Stimulated activated naive CD4-positive, alpha-beta T cell (primary cell): ENCODE data around the gene QSOX2.
A peak's percentile ranks its signal among the peaks of the same experiment; 100 is the strongest.
"Not testable (repeated sequence)": the region's sequence is repeated elsewhere in the genome, so short reads cannot be mapped to it uniquely, and the experiment has no call there.

Source experiments
- DNase-seq, 6 experiments: peaks; one replicate each; lab custom pipeline; 2025; lab: John Stamatoyannopoulos, UW

Gene QSOX2

GRCh38 chr9:136236471-136237410 lies 8.9 kb downstream of the QSOX2 start:
- not testable (repeated sequence) for DNase-seq

- DNase-seq = no peak
These were observed 9.7 kb downstream of the QSOX2 start for GRCh38 chr9:136235709-136236455.

- DNase-seq = no peak
These were observed 10.4 kb downstream of the QSOX2 start for GRCh38 chr9:136235171-136235570.

- no peak for DNase-seq
These were observed 11.0 kb downstream of the QSOX2 start for GRCh38 chr9:136234597-136234996.

GRCh38 chr9:136233868-136234267 lies 11.7 kb downstream of the QSOX2 start:
- DNase-seq = no peak

GRCh38 chr9:136233411-136233810 lies 12.2 kb downstream of the QSOX2 start:
- no peak for DNase-seq

DNA sequence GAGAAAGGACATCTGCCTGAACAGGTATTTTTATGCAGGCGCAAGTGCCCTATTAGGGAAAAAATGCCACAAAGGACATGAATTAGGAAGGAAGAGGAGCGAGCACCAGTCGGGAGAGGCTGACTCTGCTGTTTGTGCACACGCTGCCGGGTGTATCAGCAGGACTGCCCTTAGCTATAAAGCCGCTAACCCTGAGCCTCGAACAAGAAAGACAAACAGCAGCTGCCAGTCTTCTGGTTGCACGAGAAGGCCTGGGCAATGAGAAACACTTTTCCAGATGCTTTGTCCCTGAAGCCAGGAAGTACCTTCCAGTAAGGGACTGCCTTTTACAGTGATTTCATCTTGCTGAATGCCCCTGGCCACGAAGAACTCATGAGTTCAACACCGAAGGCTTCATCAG lies 12.6 kb downstream of the QSOX2 start:
- no peak for DNase-seq

DNA sequence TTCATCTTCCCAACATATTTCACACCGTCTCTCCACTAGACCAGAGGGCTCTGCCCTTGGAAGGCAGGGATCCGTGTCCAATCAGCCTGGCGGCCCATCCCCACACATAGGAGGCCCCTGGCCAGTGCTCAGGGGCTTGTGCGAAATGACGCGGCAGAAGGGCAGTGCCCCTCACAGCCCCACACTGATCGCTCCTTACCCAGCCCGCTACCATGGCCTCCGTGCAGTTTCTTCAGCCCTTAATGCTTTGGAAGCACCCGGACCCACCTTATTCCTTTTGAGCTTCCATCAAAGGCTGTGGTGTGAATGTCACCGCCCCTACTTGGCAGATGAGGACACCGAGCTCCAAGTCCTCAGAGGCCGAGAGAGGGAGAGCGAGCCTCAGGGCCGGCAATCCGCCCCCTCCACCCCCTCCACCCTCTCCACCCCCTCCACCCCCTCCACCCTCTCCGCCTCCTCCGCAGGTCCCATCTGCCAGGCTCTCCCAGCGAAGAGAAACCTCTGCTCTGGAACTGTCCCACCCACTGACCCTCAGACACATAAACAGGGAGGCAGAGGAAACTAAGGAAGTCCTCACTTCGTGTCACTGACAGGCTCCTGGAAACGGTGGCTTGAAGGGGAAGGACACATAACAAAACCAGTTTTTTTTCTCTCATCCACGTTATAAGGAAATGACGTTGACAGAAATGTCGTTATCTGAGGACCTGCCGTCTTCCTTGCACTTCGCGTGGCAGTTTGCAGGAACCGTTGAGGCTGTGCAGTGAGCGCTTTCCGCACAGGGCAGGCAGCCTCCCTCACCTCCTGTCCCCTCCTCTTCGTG lies 13.9 kb downstream of the QSOX2 start:
- DNase-seq = peak in 4 of 6 experiments; percentile 12 to 61 (median 47)

DNA sequence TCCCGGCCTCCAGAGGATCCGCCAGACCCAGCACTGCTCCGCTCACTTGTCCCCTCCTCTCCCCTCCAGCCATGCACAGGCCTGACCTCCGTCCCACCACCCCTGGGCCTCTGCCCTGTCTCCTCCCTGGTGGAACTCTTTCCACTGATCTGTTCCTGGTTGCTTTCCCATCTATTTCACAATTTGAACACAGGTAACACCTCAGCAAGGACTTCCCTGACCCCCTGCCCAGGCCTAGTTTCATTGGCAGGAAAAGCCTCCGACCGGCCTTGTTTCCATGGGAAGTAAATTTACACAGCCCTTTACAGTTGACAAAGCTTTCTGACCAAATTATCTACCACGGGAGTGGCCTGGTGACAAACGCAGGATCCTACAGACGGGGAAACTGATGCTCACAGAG lies 14.8 kb downstream of the QSOX2 start:
- DNase-seq = no peak

DNA sequence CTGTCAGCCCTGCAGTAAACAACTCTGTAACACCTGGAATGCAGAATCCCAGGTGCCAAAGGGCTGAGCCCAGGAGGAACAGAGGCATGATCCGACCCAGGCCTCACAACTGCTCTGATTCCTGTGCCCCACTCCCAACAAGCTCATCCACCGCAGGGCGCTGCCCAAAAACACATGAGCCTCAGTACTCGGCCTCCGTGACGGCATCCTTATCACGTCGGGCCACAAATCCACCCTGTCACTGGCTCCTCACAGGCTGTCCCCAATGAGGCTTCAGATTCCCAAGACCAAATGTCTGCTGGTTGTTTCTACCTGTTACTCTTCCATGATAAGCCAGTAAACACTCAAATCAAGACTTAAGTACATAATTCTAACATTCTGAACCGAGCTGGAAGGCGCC lies 15.2 kb downstream of the QSOX2 start:
- DNase-seq = no peak

DNA sequence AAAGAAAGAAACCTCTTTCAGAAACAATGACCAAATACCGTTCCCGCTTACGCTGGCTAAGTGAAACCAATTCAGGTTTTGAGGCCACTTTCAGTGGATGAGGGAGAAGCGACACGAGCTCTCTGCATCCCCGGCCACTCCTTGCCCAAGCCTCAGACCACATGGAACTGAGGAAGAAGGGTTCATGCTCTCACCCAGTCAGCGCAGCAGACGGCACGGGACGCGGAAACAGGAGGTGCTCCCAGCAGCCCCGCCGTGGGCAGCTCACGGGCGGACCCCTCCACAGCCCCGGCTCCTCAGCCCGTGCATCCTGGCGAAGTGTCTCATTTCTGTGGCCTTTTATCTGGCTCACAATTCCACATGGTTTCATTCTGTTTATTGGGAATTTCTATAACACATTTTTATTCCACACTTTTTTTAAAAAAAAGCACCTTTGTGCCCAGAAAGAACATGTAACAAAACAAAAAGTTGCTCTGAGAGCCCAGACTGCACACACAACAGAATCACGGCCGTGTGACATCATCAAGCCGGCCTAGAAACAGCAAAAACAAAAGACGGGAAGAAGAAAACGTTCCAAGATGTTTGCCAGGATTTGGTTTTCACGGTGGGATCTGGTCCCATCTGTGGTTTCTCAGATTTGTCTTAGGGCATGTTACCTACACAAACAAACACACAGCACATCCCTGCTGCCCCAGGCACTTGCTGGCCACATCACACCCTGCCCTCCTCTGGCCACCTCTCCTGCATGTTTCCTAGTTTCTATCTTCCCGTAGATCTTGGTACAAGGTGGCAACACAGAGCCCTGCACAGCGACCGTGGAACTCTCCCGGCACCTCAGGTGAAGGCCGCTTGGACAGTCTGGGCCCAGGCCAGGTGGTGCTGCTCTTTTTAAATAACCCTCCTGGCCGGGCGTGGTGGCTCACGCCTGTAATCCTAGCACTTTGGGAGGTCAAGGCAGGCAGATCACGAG lies 16.2 kb downstream of the QSOX2 start:
- no peak for DNase-seq

DNA sequence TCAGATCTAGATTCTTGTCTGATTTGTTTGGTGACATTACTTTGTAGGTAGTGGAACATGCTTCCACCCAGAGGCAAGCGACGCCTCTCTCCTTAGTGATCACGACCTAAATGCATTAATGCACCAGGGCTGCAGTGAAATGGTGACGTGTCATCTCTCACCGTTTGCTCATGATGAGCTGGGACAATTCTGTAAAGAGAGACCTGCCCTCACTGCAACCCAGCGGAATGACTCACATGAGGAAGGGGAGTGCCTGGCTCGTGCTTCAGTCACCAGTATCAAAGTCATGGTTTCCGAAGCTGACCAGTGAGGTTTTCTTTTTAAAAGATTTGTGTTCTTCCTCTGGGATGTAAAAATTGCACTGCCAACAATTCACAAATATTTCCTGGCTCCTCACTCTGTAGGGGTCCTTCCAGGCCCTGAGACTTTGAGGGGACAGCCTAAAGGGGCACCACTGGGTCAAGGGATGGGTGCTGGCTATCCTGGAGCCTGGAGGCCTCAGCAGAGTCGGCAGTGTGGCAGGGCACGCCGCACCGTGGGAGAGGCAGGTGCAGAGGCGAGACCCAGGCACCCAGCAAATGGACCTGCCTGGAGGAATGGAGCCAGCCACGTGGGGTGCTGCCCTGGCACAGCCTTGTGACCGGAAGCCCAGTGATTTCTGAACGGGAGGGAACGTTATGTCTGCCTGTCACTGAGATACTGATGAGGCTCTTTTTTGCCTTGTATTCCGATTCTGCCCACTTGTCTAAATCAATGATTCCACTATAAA lies 17.3 kb downstream of the QSOX2 start:
- no peak for DNase-seq

- DNase-seq = no peak
These were observed 18.8 kb downstream of the QSOX2 start for GRCh38 chr9:136226680-136227407.

DNA sequence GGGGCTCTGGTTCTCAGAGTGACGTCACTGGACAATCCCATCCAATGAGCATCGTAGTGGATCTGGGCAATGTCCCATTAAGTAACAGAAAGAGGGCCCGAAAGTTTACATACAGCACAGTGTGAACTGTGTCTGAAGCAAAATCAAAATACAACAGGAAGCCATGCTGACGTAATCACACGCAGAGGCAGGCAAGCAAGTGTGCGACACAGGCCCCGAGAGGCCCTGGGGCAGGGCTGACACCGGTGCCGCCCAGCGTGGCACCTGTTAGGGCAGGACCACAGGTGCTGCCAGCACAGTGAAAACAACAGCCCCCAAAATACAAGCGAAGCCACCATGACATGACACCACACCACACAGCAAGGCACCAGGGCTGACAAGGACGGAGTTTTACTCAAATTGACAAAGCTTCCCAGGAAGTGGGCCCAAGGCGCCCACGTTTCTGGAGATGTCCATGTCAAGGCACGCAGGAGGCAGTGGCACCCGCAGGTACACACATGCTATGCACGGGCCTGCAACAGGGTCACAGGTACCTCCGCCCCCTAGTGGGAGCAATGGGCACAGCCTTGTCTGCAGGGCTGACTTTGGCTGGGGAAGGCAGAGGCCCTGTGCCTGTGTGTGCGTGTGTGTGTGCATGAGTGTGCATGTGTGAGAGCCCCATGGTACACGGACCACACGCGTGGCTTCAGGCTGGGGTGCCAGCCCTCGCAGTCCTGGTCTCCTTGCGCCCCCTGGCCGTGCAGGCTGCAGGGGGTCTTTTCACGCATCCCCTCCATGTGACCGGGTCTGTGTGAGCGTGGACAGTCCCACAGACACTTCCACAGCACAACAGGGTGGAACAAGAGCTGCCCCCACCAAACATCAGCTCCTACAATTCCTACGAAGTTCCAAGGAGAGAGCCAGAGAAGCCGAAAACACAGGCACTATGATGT lies 19.6 kb downstream of the QSOX2 start:
- DNase-seq = peak; percentile 17 to 54 (median 42)

- no peak for DNase-seq
These were observed 20.3 kb downstream of the QSOX2 start for GRCh38 chr9:136225366-136225747.

DNA sequence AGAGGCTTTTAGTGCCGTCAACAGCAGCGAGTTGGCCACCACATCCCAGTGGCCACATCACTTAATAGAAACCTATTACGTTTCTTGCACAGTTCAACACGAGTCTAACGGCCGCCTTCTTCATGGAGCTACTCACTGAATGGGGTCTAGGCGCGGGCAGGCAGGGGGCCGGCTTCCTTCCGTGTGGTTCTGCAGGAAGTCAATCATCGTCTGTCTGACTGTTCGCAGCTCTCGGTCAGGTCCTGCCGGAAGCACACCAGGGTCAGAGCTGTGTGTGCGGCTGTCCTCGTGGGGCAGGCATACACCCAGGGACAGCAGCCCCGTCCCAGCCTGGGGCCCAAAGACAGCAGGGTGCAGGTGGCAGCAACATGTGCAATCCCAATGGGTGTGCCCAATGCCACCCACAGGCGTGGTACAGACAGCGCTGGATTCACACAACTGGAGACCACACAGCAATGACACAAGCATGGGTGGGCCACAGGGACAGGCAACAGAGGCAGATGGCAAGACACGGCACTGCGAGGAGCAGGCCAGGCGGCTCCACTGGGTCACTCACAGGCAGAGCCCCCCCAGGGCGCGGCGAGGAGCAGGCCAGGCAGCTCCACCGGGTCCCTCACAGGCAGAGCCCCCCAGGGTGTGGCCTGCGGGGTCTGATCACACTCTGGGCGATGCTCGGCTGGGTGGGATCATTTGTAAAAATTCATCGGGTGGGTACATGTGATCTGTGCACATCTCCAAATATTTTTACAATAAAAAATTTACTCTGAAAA lies 21.6 kb downstream of the QSOX2 start:
- no peak for DNase-seq

- DNase-seq = no peak
These were observed 22.7 kb downstream of the QSOX2 start for GRCh38 chr9:136222906-136223285.
